ENCODE data around the gene STIM2.

STIM2 gene

DNA sequence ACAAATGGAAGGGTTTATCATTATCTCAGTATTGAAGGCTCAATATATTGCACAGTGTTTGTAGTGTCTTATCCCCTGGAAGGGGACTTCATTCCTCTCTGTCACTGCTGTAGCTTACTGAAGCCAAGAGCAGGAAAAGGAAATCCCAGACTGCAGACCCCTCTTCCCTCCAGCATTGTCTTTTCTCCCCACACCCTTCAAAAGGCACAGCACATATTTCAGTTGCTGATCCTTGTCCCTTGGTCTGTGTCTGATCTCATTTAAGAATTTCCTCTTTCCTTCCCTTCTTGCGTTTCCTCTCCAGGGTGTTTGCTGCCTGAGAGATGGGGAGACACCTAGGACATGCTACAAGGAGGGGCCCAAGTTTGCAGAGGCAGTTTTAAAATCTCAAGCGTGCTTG lies 40.1 kb downstream of the STIM2 start:
- no peak for DNase-seq (ENCODE audit: low read depth)

- DNase-seq (ENCODE audit: low read depth), result no peak
These were observed 44.5 kb downstream of the STIM2 start for GRCh38 chr4:26905172-26905571.

- DNase-seq (ENCODE audit: low read depth), result no peak
These were observed 47.3 kb downstream of the STIM2 start for GRCh38 chr4:26907731-26908599.

DNA sequence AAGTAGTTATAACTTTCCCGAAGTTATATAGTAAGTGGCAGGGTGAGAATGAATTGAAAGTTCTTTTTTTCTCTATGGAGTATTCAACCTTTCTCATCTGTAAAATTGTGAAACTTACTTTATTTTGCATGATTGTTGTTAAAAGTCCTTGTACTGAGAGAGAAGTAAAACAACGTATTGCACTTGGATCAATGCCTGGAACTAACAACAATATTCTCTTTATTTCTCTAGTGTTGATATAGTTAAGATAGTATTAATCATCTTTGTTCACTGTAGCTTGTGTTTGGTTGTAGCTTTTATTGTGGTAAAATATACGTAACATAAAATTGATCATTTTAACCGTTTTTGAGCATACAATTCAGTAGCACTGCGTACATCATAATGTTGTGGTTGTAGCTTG lies 48.7 kb downstream of the STIM2 start:
- DNase-seq (ENCODE audit: low read depth), result no peak

- DNase-seq (ENCODE audit: low read depth), result no peak
These were observed 50.6 kb downstream of the STIM2 start for GRCh38 chr4:26911254-26911653.

GRCh38 chr4:26912069-26912468 lies 51.4 kb downstream of the STIM2 start:
- DNase-seq (ENCODE audit: low read depth), result no peak

GRCh38 chr4:26912810-26913209 lies 52.2 kb downstream of the STIM2 start:
- no peak for DNase-seq (ENCODE audit: low read depth)

DNA sequence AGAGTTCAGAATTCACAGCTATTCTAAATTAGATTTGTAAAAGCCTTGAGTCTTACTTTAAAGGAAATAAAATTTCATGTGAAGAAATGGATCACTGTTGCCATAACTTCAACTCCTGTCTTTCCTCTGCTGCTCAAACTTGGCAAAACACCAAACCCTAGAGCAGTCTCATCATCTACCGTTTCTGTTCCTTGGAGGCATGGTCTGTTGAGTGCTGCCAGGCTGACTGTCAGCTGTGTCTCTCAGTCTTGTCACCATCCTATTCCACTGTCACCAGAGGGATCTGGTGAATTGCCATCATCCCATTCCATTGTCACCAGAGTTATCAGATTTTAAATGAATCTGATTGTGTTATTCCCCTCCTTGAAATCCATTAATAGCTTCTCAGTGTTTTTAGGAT lies 55.6 kb downstream of the STIM2 start:
- DNase-seq (ENCODE audit: low read depth), result no peak

- no peak for DNase-seq (ENCODE audit: low read depth)
These were observed 70.3 kb downstream of the STIM2 start for GRCh38 chr4:26930964-26931363.

DNA sequence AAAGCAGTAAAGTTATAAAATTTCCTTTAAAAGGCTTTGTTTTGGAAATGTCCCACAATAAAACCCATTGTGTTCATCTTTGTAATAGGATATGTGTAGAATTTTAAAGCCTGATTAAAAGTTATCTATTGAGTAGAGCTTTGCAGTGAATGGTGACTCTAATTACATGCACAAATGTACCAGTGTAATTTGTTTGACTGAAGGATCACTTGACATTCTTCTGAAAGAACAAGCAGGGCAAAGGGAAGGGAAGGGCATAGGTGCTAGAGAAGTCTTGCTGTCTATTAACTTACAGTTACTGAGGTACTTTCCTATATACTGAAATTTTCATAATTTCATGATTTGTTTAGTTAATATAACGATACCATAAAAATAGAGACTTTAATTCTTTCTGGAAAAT lies 70.8 kb downstream of the STIM2 start:
- DNase-seq (ENCODE audit: low read depth), result no peak

DNA sequence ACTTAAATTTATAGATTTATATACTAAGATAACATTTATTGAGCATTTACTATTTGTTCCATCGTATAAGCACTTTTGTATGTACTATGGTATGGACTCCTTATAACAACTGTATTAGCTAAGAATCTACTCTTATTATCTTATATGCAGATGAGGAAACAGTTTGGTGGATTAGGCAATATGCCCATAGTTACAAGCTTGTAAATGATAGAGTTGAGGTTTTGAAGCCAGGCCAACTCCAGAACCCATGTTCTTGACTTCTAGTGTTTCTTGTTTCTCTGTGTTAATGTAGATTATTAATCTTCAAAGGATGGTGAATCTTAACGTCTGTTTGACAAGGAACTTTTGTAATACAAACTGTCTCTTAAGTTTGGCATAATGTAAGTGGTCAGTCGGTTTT lies 71.3 kb downstream of the STIM2 start:
- no peak for DNase-seq (ENCODE audit: low read depth)

DNA sequence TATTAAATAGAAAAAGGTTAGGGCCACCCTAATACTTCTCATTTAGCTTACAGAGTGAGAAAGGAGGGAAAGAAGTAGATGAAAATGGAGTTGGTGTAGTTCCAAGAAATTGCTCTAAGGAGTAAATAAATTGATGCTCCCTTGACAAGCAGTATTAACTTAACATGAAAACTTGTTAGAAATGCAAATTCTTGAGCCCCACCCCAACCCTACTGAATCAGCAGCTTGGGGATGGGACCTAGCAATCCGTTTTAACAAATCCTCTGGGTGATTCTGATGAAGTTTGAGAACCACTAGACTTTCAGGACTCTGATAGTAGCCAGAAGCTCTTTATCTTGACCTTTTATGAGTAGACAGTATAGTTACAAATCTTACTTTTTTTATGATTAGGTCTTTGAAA lies 74.8 kb downstream of the STIM2 start:
- no peak for DNase-seq (ENCODE audit: low read depth)

DNA sequence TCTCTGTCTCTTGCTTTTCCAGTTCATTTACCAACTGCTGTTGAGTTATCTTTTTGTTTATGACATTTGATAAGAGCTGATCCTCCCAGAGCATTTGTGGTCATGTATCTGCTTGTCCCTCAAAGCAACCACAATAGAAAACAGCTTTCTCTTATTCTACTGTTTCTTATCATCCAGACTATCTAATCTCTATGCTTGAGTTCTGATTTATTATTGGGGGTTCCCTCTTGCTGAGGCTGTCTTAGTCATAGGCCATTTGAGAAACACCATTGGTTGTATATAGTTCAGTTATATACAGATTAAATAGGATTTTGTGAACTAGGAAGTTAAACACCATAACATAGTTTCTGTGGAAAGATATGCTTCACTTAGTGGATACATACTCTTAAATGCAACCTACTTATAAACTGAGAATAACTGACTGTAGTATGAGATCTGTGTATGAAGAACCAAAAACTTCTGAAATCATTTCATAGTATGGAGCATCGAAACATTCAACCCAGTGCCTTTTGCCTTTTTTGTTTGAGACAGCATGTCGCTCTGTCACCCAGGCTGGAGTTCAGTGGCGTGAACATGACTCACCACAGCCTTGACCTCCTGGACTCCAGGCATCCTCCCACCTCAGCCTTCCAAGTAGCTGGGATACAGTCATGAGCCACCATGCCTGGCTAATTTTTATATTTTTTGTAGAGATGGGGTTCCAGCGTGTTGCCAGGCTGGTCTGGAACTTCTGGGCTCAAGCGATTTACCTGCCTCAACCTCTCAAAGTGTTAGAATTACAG lies 75.8 kb downstream of the STIM2 start:
- DNase-seq (ENCODE audit: low read depth), result no peak

DNA sequence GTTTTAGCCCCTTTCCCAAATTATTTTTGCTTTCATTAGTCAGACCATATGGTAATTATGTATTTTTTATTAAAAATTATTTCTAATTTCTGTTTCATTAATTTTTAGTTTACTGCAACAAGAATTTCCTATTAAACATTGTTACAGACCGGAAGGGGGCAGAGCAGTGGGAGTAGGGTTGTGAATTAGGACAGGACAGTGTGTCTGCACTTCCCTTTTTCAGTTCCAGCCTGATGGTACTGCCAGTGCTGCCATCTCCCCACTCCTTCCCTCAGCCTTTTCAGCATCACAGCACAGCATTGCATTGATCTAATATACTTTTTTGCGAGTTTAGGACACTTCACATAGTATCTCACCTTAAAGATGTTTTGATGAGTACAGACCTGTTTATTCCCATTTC lies 76.5 kb downstream of the STIM2 start:
- no peak for DNase-seq (ENCODE audit: low read depth)

DNA sequence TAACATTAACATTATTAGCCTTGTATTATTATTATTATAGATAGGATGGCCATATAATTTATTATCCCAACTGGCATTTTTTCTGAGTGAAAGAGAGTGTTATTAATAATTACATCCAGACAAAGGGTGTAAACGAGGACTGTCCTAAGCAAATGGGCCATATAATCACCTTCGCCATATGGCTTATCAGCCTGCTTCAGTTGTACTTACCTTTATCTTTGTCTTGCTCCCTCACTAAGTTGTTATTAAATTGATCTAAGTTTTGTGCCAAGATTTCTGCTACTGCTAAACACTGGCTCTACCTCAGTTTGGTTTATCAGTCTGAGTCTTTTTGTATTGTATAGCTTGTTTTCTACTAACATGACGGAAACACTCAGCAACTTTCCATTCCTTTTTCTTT lies 76.9 kb downstream of the STIM2 start:
- no peak for DNase-seq (ENCODE audit: low read depth)

GRCh38 chr4:26938516-26938915 lies 77.9 kb downstream of the STIM2 start:
- no peak for DNase-seq (ENCODE audit: low read depth)

GRCh38 chr4:26941951-26942350 lies 81.3 kb downstream of the STIM2 start:
- no peak for DNase-seq (ENCODE audit: low read depth)

DNA sequence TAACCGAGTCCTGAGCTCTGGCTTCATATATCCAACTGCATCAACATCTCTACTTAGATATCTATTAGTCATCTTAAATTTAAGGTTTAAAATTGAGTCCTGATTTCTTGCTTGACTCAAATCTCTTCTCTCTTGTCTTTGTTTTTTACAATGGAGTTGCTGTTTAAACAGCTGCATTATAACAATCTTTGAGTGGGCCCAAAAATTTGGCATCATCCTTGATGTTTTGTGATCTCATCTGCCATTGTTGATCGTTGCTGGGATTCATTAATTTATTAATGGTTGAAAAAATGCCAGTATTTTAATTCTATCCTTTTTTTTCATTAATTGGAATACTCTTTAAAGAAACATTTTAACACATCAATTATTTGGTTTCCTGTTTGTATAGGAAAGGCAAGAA lies 82.2 kb downstream of the STIM2 start:
- no peak for DNase-seq (ENCODE audit: low read depth)

DNA sequence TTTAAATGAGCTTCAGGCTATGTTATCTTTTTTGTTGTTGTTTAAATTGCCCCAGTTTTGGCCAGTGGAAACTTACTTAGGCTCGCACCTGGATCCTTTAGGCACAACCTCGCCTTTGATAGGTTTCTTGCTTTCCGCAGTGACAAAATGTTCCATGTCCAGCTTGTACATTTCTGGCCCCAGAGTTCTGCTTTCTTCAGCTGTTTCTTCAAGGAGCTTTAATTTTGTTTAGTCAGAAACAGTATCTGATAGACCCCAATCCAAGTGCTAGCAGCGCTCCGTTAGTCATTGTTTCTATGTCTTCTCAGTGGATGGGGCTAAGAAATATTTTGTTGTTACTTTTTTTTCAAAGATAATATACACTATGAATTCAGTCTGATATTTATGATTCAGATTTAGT lies 82.8 kb downstream of the STIM2 start:
- DNase-seq (ENCODE audit: low read depth), result no peak

DNA sequence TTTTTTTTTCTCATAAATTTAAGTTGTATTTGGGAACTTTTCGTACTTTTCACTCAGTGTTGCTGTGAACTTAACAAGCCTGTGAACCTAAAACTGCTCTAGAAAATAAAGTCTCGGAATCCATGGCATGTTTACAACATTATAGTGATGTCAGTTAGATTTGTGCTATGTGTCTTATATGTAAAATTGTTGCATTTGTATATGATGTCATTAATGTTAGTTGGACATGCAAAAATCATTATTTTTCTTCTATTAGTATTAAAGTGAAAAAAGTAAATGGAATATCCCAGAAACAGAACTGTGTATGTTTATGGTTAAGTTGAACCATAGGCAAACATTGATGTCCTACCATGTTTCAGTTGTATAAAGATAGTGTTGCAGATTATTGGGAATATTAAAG lies 85.2 kb downstream of the STIM2 start:
- no peak for DNase-seq (ENCODE audit: low read depth)

DNA sequence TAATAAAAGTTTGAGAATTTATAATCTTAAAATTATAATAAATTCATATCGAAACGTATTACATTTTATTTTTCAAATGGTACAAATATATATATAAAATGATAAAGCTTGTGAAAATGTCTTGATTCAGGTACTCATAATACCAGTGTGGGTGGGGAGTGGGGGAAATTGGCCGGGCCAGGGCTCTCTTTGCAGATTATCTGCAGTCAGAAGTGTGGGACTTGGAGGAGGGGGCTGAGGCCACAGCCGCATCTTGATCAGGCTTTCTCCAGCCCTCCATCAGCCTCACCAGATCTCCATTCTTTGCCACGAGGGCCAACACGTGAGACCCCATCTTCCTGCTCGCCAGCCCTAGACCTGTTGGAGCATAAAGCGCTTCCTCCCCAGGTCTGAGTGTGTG lies 86.7 kb downstream of the STIM2 start:
- DNase-seq (ENCODE audit: low read depth), result no peak

DNA sequence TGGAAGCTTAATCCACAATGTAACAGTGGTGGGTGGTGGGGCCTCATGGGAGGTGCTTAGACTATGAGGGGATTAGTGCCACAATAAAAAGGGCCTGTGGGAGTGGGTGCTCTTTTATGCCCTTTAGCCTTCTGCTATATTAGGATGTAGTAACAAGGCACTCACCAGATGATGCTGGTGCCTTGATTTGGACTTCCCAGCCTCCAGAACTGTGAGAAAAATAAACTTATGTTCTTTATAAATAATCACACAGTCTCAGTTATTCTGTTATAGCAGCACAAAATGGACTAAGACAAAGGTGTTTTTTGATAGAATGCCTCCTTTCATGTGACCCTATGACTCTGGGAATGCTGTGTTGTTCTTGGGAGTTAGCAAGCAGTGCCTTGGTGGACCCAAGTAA lies 89.8 kb downstream of the STIM2 start:
- DNase-seq (ENCODE audit: low read depth), result no peak

- no peak for DNase-seq (ENCODE audit: low read depth)
These were observed 92.2 kb downstream of the STIM2 start for GRCh38 chr4:26952891-26953290.
